ENCODE results near the gene COL18A1.

The COL18A1 gene

GRCh38 chr21:45537746-45538291 is 132.9 kb downstream of the COL18A1 start:
- DNase-seq, result no peak

GRCh38 chr21:45538381-45539045 is 133.5 kb downstream of the COL18A1 start:
- DNase-seq, result no peak

- DNase-seq, result no peak
These were observed 134.3 kb downstream of the COL18A1 start for GRCh38 chr21:45539046-45539795.

GRCh38 chr21:45539796-45540600 is 135.0 kb downstream of the COL18A1 start:
- DNase-seq, result no peak

- no peak for DNase-seq
These were observed 135.6 kb downstream of the COL18A1 start for GRCh38 chr21:45540601-45540970.

- peak; percentile 65 for DNase-seq
These were observed 136.5 kb downstream of the COL18A1 start for GRCh38 chr21:45541221-45542039.

GRCh38 chr21:45542242-45542666 is 137.3 kb downstream of the COL18A1 start, which contains the start of gene SLC19A1:
Gene SLC19A1 (minus strand): TSS chr21:45542440. CDS start chr21:45537959, 4,481 bp downstream.
- DNase-seq, result peak; percentile 53

- no peak for DNase-seq
These were observed 137.9 kb downstream of the COL18A1 start for GRCh38 chr21:45542667-45543370.

- DNase-seq, result no peak
These were observed 138.4 kb downstream of the COL18A1 start for GRCh38 chr21:45543371-45543709.

- no peak for DNase-seq
These were observed 138.9 kb downstream of the COL18A1 start for GRCh38 chr21:45543710-45544448.

GRCh38 chr21:45544449-45545235 is 139.7 kb downstream of the COL18A1 start:
- DNase-seq, result no peak

GRCh38 chr21:45545236-45545570 is 140.2 kb downstream of the COL18A1 start:
- DNase-seq, result no peak

GRCh38 chr21:45545691-45546531 is 140.9 kb downstream of the COL18A1 start:
- no peak for DNase-seq

GRCh38 chr21:45546636-45547544 is 141.9 kb downstream of the COL18A1 start:
- no peak for DNase-seq

- DNase-seq, result no peak
These were observed 142.6 kb downstream of the COL18A1 start for GRCh38 chr21:45547545-45547900.

GRCh38 chr21:45548711-45549491 is 143.9 kb downstream of the COL18A1 start:
- DNase-seq, result no peak

Data from activated gamma-delta T cell (primary cell).